HEK293 (cell line): Measurements from ENCODE around the gene SGIP1.

Source experiments
- CTCF ChIA-PET: fragments of 350-600 bp; formaldehyde crosslinking; extraction: SDS; loops from one replicate; lab custom pipeline; 2021; ENCODE audit warnings: antibody characterized with exemption; lab: Yijun Ruan, JAX
- POLR2A ChIA-PET: fragments of 300-600 bp; formaldehyde crosslinking; extraction: SDS; loops from one replicate; lab custom pipeline; 2020; ENCODE audit warnings: antibody characterized with exemption, inconsistent platforms; lab: Yijun Ruan, JAX
- H3K27ac ChIP-seq: fragments of 200-500 bp; sonication (Bioruptor generic); 2 replicates; pipeline ENCODE4 v1.5.1; 2014; ENCODE audit warnings: low read depth, low read length, control low read depth, inconsistent platforms; ENCODE audit errors: extremely low read depth
- H3K36me3 ChIP-seq, 2 experiments: fragments of 200-500 bp in 1 of 2; sonication (Bioruptor generic) in 1 of 2; 1 replicate in 1 of 2; 2 replicates in 1 of 2; pipeline ENCODE4 v1.5.1; 2014 to 2017; ENCODE audit warnings: inconsistent platforms in 2 of 2, low read length in 2 of 2; ENCODE audit not compliant: control insufficient read depth in 2 of 2, insufficient read depth in 1 of 2
- H3K4me1 ChIP-seq: fragments of 200-500 bp; sonication (Bioruptor generic); 2 replicates; pipeline ENCODE4 v1.5.1; 2014; ENCODE audit warnings: mild to moderate bottlenecking, low read length, inconsistent platforms; ENCODE audit not compliant: control insufficient read depth, insufficient read depth
- H3K4me3 ChIP-seq: 2 replicates; pipeline ENCODE4 v1.5.1; 2011; ENCODE audit warnings: low read depth, mild to moderate bottlenecking, control low read depth, low read length, moderate library complexity
- H3K9me3 ChIP-seq: fragments of 200-500 bp; sonication (Bioruptor generic); 2 replicates; pipeline ENCODE4 v1.5.1; 2014; ENCODE audit warnings: low read depth, low read length, inconsistent platforms; ENCODE audit not compliant: control insufficient read depth, insufficient read depth
- ATF2 ChIP-seq: fragments of 450-650 bp; formaldehyde crosslinking; IDR thresholded peaks from 2 replicates; pipeline ENCODE4 v1.5.1; 2016; ENCODE audit warnings: missing biosample characterization, missing genetic modification characterization, low read depth
- BCL11A ChIP-seq: fragments of 450-650 bp; formaldehyde crosslinking; IDR thresholded peaks from 2 replicates; pipeline ENCODE4 v1.5.1; 2016; ENCODE audit warnings: low read depth, missing biosample characterization, missing genetic modification characterization
- BCL11B ChIP-seq: fragments of 450-650 bp; formaldehyde crosslinking; IDR thresholded peaks from 2 replicates; pipeline ENCODE4 v1.5.1; 2016; ENCODE audit warnings: low read depth, missing biosample characterization, missing genetic modification characterization
- ELK4 ChIP-seq: IDR thresholded peaks from 2 replicates; pipeline ENCODE4 v1.6.1; 2011; ENCODE audit warnings: mild to moderate bottlenecking, low read depth, low read length, borderline replicate concordance
- HOXA7 ChIP-seq: sonication (generic); formaldehyde crosslinking; IDR thresholded peaks from 2 replicates; pipeline ENCODE4 v1.8.1; 2022; ENCODE audit warnings: missing genetic modification reagents, borderline replicate concordance
- KLF9 ChIP-seq: fragments of 450-650 bp; formaldehyde crosslinking; IDR thresholded peaks from 2 replicates; pipeline ENCODE4 v1.5.1; 2016; ENCODE audit warnings: missing biosample characterization, missing genetic modification characterization, low read depth
- SCRT2 ChIP-seq: fragments of 450-650 bp; formaldehyde crosslinking; IDR thresholded peaks from 2 replicates; pipeline ENCODE4 v1.5.1; 2016; ENCODE audit warnings: missing biosample characterization, missing genetic modification characterization
- SETDB1 ChIP-seq: IDR thresholded peaks from one replicate; pipeline ENCODE4 v1.6.1; 2017; ENCODE audit warnings: mild to moderate bottlenecking, low read length, moderate library complexity, mixed read lengths; ENCODE audit not compliant: insufficient read length
- TCF7L2 ChIP-seq: IDR thresholded peaks from 2 replicates; pipeline ENCODE4 v1.6.1; 2011; ENCODE audit warnings: low read depth, mild to moderate bottlenecking, inconsistent platforms, low read length, moderate library complexity, borderline replicate concordance
- ZEB2 ChIP-seq: fragments of 450-650 bp; formaldehyde crosslinking; IDR thresholded peaks from 2 replicates; pipeline ENCODE4 v1.5.1; 2016; ENCODE audit warnings: missing biosample characterization, missing genetic modification characterization
- ZFHX2 ChIP-seq: fragments of 450-650 bp; formaldehyde crosslinking; conservative IDR thresholded peaks from 2 replicates; pipeline ENCODE4 v1.5.1; 2016; ENCODE audit warnings: missing biosample characterization, missing genetic modification characterization
- ZNF10 ChIP-seq: fragments of 450-650 bp; formaldehyde crosslinking; IDR thresholded peaks from 2 replicates; pipeline ENCODE4 v1.5.1; 2017; ENCODE audit warnings: missing biosample characterization, missing genetic modification characterization
- ZNF133 ChIP-seq: fragments of 450-650 bp; formaldehyde crosslinking; IDR thresholded peaks from 2 replicates; pipeline ENCODE4 v1.5.1; 2016; ENCODE audit warnings: missing biosample characterization, missing genetic modification characterization
- ZNF266 ChIP-seq: fragments of 450-650 bp; formaldehyde crosslinking; IDR thresholded peaks from 2 replicates; pipeline ENCODE4 v1.5.1; 2016; ENCODE audit warnings: missing biosample characterization, missing genetic modification characterization, low read depth
- ZNF354C ChIP-seq: fragments of 450-650 bp; formaldehyde crosslinking; IDR thresholded peaks from 2 replicates; pipeline ENCODE4 v1.5.1; 2016; ENCODE audit warnings: missing biosample characterization, missing genetic modification characterization, low read depth, borderline replicate concordance
- ZNF37A ChIP-seq: fragments of 450-650 bp; IDR thresholded peaks from 2 replicates; pipeline ENCODE4 v1.5.1; 2018; ENCODE audit warnings: missing biosample characterization, missing genetic modification characterization
- ZNF510 ChIP-seq: fragments of 450-650 bp; formaldehyde crosslinking; IDR thresholded peaks from 2 replicates; pipeline ENCODE4 v1.5.1; 2018; ENCODE audit warnings: mild to moderate bottlenecking, missing genetic modification characterization, missing biosample characterization; ENCODE audit not compliant: insufficient replicate concordance
- ZNF514 ChIP-seq: fragments of 450-650 bp; formaldehyde crosslinking; IDR thresholded peaks from 2 replicates; pipeline ENCODE4 v1.5.1; 2016; ENCODE audit warnings: missing biosample characterization, missing genetic modification characterization
- ZNF571 ChIP-seq: fragments of 450-650 bp; formaldehyde crosslinking; IDR thresholded peaks from 2 replicates; pipeline ENCODE4 v1.5.0; 2017; ENCODE audit warnings: missing biosample characterization, missing genetic modification characterization
- ZNF596 ChIP-seq: fragments of 450-650 bp; IDR thresholded peaks from 2 replicates; pipeline ENCODE4 v1.5.0; 2018; ENCODE audit warnings: missing biosample characterization, mild to moderate bottlenecking, missing genetic modification characterization, moderate library complexity
- ZNF701 ChIP-seq: fragments of 450-650 bp; formaldehyde crosslinking; IDR thresholded peaks from 2 replicates; pipeline ENCODE4 v1.5.1; 2016; ENCODE audit warnings: missing biosample characterization, missing genetic modification characterization
- ZNF76 ChIP-seq: fragments of 450-650 bp; formaldehyde crosslinking; IDR thresholded peaks from 2 replicates; pipeline ENCODE4; 2016; ENCODE audit warnings: low read depth, missing biosample characterization, missing genetic modification characterization, borderline replicate concordance
- ZNF768 ChIP-seq: fragments of 450-650 bp; formaldehyde crosslinking; IDR thresholded peaks from 2 replicates; pipeline ENCODE4 v1.5.1; 2018; ENCODE audit warnings: missing biosample characterization, mild to moderate bottlenecking, missing genetic modification characterization
- TF ChIP-seq, protein P1 (sequence below): fragments of 450-650 bp; formaldehyde crosslinking; conservative IDR thresholded peaks from 2 replicates; pipeline ENCODE4 v1.5.1; 2016; ENCODE audit warnings: low read depth, missing biosample characterization, missing genetic modification characterization
- TF ChIP-seq, protein P2 (sequence below): fragments of 450-650 bp; formaldehyde crosslinking; IDR thresholded peaks from 2 replicates; pipeline ENCODE4 v1.5.1; 2016; ENCODE audit warnings: missing biosample characterization, missing genetic modification characterization
- TF ChIP-seq, protein P3 (sequence below): fragments of 450-650 bp; IDR thresholded peaks from 2 replicates; pipeline ENCODE4 v1.5.1; 2018; ENCODE audit warnings: missing biosample characterization, mild to moderate bottlenecking, missing genetic modification characterization

SGIP1 gene

GRCh38 chr1:66773227-66773626 lies 239.3 kb downstream of the SGIP1 start:
- POLR2A ChIA-PET, result no interaction called here
- no peaks in the 10 kb centered on the region for H3K36me3 ChIP-seq
- H3K9me3 ChIP-seq, result no peaks in the 10 kb centered on the region
- no peak overlapping the region for H3K27ac ChIP-seq
- H3K4me1 ChIP-seq, result peaks cover 8% of the 10 kb centered on the region
- CTCF ChIA-PET, result no interaction called here
- no peak overlapping the region for H3K4me3 ChIP-seq
- TF ChIP-seq ZNF701 (tag by site-specific recombination) (no peak), ZNF514 (tag by site-specific recombination) (no peak), ZNF266 (no peak), ATF2 (no peak), BCL11A (tag by site-specific recombination) (no peak), KLF9 (no peak), ZFHX2 (tag by site-specific recombination) (no peak), ZNF37A (no peak), BCL11B (no peak), ZNF76 (tag by site-specific recombination) (no peak), HOXA7 (no peak)
- TF ChIP-seq, protein P1, sequence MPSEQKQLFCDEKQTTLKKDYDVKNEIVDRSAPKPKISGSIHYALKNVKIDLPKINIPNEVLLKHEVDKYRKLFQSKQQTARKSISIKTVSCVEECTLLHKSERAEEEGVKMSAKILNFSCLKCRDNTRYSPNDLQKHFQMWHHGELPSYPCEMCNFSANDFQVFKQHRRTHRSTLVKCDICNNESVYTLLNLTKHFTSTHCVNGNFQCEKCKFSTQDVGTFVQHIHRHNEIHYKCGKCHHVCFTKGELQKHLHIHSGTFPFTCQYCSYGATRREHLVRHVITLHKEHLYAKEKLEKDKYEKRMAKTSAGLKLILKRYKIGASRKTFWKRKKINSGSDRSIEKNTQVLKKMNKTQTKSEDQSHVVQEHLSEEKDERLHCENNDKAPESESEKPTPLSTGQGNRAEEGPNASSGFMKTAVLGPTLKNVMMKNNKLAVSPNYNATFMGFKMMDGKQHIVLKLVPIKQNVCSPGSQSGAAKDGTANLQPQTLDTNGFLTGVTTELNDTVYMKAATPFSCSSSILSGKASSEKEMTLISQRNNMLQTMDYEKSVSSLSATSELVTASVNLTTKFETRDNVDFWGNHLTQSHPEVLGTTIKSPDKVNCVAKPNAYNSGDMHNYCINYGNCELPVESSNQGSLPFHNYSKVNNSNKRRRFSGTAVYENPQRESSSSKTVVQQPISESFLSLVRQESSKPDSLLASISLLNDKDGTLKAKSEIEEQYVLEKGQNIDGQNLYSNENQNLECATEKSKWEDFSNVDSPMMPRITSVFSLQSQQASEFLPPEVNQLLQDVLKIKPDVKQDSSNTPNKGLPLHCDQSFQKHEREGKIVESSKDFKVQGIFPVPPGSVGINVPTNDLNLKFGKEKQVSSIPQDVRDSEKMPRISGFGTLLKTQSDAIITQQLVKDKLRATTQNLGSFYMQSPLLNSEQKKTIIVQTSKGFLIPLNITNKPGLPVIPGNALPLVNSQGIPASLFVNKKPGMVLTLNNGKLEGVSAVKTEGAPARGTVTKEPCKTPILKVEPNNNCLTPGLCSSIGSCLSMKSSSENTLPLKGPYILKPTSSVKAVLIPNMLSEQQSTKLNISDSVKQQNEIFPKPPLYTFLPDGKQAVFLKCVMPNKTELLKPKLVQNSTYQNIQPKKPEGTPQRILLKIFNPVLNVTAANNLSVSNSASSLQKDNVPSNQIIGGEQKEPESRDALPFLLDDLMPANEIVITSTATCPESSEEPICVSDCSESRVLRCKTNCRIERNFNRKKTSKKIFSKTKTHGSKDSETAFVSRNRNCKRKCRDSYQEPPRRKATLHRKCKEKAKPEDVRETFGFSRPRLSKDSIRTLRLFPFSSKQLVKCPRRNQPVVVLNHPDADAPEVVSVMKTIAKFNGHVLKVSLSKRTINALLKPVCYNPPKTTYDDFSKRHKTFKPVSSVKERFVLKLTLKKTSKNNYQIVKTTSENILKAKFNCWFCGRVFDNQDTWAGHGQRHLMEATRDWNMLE (tag by site-specific recombination), result no peak
- TF ChIP-seq, protein P2, sequence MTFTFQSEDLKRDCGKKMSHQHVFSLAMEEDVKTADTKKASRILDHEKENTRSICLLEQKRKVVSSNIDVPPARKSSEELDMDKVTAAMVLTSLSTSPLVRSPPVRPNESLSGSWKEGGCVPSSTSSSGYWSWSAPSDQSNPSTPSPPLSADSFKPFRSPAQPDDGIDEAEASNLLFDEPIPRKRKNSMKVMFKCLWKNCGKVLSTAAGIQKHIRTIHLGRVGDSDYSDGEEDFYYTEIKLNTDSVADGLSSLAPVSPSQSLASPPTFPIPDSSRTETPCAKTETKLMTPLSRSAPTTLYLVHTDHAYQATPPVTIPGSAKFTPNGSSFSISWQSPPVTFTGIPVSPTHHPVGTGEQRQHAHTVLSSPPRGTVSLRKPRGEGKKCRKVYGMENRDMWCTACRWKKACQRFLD, result no peak
- TF ChIP-seq, protein P3, sequence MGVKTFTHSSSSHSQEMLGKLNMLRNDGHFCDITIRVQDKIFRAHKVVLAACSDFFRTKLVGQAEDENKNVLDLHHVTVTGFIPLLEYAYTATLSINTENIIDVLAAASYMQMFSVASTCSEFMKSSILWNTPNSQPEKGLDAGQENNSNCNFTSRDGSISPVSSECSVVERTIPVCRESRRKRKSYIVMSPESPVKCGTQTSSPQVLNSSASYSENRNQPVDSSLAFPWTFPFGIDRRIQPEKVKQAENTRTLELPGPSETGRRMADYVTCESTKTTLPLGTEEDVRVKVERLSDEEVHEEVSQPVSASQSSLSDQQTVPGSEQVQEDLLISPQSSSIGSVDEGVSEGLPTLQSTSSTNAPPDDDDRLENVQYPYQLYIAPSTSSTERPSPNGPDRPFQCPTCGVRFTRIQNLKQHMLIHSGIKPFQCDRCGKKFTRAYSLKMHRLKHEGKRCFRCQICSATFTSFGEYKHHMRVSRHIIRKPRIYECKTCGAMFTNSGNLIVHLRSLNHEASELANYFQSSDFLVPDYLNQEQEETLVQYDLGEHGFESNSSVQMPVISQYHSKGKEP (tag by site-specific recombination), result no peak

DNA sequence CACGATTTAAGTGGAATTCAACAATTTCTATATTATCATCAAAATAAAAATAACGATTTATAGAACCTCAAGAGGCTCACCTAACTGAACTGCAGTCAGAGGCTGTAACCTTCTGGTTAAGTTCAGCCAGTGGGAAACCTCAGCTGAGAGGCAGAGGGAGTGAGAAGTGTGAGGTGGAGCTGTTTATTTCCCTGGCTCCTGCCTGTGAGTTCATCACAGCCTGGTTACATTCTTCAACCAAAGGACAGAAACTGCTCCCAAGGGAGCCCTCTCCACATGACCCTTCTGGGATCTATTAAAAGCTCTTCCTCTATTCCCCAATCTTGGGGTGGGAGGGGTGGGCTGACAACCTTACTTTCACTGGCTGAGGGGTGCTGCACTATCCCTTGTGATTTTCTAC lies 240.5 kb downstream of the SGIP1 start:
- H3K27ac ChIP-seq, result no peak overlapping the region
- POLR2A ChIA-PET, result no interaction called here
- H3K4me3 ChIP-seq, result no peak overlapping the region
- H3K4me1 ChIP-seq, result peaks cover 10% of the 10 kb centered on the region
- CTCF ChIA-PET, result no interaction called here
- no peak for TF ChIP-seq ZNF768 (tag by site-specific recombination)
- no peak for TF ChIP-seq ZNF571 (tag by site-specific recombination)
- TF ChIP-seq ZNF354C, result no peak
- TF ChIP-seq ZEB2, result no peak
- TF ChIP-seq ELK4, result no peak
- TF ChIP-seq ZNF510 (tag by site-specific recombination), result no peak
- TF ChIP-seq TCF7L2, result no peak
- no peak for TF ChIP-seq ZNF10 (tag by site-specific recombination)
- no peak for TF ChIP-seq SETDB1
- no peak for TF ChIP-seq ZNF133
- no peak for TF ChIP-seq SCRT2
- TF ChIP-seq ZNF596, result no peak
- TF ChIP-seq BCL11B, result no peak
- no peaks in the 10 kb centered on the region for H3K9me3 ChIP-seq
- H3K36me3 ChIP-seq, result no peaks in the 10 kb centered on the region
